DND-41 (cell line): ENCODE results near the gene MKNK2.
"Not testable (repeated sequence)": the region's sequence is repeated elsewhere in the genome, so short reads cannot be mapped to it uniquely, and the experiment has no call there.

ENCODE experiments used
- EZH2 ChIP-seq: IDR thresholded peaks from 3 replicates; pipeline ENCODE4 v1.6.1; 2012; ENCODE audit warnings: borderline replicate concordance, low read depth, mild to moderate bottlenecking, moderate library complexity, low read length, inconsistent platforms; ENCODE audit not compliant: severe bottlenecking
- TF ChIP-seq, protein P1 (sequence below): IDR thresholded peaks from 2 replicates; pipeline ENCODE4 v1.5.1; 2012; ENCODE audit warnings: borderline replicate concordance, low read length, moderate library complexity, mild to moderate bottlenecking; ENCODE audit not compliant: poor library complexity, severe bottlenecking; ENCODE audit errors: extremely low read depth

DNA sequence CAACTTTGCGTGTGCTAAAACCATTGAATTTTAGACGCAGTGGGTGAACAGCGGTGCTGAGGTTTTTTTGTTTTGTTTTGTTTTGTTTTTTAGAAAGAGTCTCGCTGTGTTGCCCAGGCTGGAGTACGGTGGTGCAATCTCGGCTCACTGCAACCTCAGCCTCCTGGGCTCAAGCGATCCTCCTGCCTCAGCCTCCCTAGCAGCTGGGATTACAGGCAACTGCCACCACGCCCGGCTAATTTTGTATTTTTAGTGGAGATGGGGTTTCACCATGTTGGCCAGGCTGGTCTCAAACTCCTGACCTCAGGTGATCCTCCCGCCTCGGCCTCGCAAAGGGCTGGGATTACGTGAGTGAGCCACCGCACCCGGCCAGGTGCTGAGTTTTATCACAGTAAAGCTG lies 16.8 kb downstream of the MKNK2 start:
- TF ChIP-seq, protein P1, sequence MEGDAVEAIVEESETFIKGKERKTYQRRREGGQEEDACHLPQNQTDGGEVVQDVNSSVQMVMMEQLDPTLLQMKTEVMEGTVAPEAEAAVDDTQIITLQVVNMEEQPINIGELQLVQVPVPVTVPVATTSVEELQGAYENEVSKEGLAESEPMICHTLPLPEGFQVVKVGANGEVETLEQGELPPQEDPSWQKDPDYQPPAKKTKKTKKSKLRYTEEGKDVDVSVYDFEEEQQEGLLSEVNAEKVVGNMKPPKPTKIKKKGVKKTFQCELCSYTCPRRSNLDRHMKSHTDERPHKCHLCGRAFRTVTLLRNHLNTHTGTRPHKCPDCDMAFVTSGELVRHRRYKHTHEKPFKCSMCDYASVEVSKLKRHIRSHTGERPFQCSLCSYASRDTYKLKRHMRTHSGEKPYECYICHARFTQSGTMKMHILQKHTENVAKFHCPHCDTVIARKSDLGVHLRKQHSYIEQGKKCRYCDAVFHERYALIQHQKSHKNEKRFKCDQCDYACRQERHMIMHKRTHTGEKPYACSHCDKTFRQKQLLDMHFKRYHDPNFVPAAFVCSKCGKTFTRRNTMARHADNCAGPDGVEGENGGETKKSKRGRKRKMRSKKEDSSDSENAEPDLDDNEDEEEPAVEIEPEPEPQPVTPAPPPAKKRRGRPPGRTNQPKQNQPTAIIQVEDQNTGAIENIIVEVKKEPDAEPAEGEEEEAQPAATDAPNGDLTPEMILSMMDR, result not testable (repeated sequence)
- TF ChIP-seq EZH2, result not testable (repeated sequence)
